Measurements from ENCODE around the gene ZNF606. TPM values are rescaled to one million over a fixed set of nuclear protein-coding genes. Genes with fewer than 3 reads are reported as not detected.
"Not testable (repeated sequence)": the region's sequence is repeated elsewhere in the genome, so short reads cannot be mapped to it uniquely, and the experiment has no call there.

ZNF606 gene
- total RNA-seq, 1 experiment from 2014 or later, result not detected

DNA sequence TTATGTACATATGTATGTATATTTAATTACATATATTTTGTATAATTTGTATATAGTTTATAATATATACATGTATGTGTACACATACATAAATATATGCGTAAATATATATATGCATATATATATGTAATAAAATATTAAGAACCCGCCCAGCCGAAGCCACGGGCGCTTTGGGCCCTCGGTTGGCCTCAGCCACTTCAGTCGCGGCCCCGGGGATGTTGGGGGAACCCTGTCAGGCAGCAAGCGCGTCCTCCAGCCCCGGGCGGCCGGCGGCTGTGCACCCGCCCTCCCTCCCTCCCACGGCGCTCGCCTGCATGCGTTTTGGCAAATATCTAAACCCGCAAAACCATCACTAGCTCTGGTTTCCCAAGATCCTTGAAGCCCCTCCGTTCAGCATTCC, 7.9 kb upstream of the ZNF606 start:
- DNase-seq (ENCODE audit: low spot score), result no peak

DNA sequence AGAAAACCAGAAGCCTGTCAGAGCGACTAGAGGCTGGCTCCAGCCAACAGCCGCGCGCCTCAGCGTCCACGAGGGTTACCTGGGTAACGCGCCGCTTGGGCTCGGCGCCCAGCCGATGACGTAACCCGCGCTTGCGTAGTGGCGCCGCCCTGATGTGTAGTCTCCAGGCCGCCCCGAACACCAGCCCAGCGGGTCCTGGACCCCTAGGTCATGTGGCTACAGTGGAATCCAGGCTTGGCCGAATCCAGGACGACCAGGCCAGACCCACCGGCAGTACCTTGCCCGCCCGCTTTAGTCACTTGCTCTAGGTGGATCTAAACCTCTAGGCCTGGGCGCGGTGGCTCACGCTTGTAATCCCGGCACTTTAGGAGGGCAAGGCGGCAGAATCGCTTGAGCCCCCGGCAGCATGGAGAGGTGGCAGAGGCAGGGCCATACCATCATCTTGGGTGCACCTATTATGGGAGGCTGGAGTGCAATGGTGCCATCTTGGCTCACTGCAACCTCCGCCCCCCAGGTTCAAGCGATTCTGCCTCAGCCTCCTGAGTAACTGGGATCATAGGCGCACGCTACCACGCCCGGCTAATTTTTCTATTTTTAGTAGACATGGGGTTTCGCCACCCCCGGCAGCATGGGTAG, 7.2 kb upstream of the ZNF606 start:
- DNase-seq (ENCODE audit: low spot score), result no peak

DNA sequence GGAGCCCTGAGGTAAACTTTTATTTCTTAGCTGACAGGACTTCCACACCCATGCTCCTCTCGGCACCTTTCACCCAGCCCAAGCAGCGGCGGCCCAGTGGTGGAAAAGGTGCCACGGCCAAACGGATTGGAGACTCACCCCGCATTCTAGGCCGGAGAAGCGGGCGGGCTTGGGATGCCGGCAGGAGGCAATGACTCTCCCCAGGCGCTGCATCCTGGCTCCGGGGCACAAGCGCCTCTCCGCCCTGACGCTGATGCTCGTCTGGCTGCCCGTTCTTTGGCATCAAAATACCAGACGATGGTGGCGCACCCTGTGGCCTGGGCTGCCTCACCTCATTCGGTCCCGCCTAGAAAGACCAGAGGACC, 6.7 kb upstream of the ZNF606 start:
- no peak for DNase-seq (ENCODE audit: low spot score)

DNA sequence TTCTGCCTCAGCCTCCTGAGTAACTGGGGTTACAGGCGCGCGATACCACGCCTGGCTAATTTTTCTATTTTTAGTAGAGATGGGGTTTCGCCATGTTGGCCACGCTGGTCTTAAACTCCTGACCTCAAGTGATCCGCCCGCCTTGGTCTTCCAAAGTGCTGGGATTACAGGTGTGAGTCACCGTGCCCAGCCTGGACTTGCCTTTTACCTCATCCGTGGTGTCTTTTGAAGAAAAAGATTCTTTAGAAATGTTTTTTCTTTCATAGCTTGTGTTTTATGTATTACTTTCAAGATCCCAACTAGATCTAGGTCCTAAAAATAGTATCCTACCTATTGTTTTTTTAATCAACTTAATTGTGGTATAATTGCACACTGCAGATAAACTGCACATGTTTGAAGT, 6.3 kb upstream of the ZNF606 start:
- DNase-seq (ENCODE audit: low spot score), result not testable (repeated sequence)

DNA sequence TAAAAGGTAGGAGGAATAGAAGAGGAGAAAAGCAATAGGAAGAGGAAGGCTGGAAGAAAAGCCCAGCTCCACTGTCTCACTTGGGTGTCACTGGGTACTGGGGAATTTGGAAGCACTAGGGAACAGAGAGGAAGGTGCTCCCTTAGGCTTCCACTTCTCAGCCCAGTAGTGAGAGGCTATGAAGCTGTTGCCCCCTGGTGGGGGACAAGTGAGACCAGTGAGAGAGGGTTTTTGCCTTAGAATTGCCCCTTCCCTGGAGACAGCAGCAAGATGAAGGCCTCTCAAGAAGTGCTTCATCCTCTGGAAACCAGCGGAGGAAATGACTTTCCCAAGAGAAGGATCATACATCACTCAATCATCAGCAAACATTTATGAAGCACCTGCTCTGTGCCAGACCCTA, 4.7 kb upstream of the ZNF606 start:
- DNase-seq (ENCODE audit: low spot score), result no peak

DNA sequence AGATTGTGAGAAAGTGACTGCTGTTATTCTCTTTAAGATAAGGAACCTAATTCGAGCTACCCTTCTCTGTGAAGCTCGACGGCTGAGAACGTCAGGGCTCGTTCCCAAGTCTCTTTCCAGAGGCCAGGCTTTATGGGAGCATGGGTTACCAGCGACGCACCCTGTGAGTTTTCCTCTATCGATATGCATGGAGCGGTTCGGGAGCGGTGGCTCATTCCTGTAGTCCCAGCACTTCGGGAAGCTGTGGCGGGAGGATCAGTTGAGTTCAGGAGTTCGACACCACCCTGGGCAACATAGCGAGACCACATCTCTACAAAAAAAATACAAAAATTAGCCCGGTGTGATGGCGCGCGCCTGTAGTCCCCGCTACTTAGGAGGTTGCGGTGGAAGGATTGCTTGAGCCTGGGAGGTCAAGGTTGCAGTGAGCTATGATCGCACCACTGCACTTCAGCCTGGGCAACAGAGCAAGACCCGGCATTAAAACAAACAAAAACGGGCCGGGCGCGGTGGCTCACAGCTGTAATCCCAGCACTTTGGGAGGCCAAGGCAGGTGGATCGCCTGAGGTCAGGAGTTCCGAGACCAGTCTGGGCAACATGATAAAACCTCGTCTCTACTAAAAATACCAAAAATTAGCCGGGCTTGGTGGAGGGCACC, 681 bp upstream of the ZNF606 start:
- DNase-seq (ENCODE audit: low spot score), result no peak

DNA sequence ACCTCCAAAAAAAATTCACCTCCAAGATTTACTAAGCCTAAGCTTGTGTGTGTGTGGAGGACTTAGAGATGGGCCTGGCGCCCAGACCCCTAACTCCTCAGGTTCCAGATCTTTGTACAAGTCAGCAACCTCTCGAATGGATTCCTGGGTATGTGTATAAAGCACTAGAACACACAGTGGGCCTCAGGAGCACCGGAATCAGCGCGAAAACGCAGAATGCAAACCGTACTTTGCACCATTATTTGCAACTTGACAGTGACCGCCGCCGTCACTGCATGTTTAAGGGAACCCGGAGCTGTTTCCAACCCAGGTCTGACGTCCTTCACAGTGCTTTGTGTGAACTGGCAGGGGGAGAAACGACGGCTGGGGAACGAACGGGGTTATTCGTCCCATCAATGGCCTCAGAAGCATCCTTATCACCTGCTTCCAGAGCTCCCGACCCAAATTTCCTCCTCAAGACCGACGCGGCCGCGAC, 688 bp downstream of the ZNF606 start:
- no peak for DNase-seq (ENCODE audit: low spot score)

DNA sequence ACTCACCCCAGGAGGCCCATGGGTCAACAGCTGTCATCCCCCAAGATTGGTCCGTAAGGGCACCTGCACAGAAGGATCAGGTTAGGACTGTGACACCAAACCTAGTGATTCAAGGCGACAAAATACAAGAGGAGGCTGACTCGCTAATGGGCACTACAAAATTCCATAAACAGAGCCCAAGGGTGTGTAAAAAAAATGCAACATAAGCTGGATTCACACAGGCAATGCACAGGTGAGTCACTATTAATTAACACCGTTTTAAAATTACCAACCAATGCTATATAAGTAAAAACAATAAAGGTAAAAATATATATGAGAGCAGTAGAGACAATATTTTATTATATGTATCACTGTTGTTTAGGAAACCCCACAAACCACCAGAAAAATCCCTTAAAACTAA, 1.9 kb downstream of the ZNF606 start:
- no peak for DNase-seq (ENCODE audit: low spot score)

DNA sequence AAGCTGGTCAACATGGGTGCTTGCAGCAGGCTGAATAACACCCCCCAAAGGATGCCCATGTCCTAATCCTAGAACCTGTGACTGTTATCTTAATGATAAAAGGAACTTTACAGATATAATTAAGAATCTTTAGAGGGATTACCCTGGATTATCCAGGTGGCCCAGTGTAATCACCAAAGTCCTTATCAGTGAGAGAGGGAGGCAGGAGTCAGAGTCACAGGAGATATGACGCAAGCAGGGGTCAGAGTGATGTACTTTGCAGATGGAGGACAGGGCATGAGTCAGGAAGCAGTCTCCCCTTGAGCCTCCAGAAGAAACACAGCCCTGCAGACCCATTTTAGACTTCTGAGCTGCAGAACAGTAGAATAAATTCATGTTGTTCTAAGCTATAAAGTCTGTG, 9.8 kb downstream of the ZNF606 start:
- no peak for DNase-seq (ENCODE audit: low spot score)

DNA sequence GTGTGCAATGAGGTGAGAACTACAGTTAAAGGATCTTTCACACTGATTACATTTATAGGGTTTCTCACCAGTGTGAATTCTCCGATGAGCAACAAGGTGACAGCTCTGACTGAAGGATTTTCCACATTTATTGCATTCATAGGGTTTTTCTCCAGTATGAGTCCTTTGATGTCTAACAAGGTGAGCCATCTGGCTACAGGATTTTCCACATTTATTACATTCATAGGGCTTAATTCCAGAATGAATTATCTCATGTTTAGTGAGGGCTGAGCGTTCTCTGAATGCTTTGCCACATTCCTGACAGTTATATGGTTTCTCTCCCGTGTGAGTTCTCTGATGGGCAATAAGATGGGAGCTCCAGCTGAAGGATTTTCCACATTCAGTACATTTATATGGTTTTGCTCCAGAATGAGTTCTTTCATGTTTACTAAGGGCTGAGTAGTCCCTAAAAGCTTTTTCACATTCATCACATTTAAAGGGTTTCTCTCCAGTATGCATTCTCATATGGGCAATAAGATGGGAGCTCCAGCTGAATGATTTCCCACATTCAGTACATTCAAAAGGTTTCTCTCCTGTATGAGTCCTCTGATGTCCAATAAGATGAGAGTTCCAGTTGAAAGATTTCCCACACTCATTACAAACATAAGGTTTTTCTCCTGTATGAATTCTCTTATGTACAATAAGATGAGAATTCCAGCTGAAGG, 23.9 kb downstream of the ZNF606 start:
- DNase-seq (ENCODE audit: low spot score), result no peak

DNA sequence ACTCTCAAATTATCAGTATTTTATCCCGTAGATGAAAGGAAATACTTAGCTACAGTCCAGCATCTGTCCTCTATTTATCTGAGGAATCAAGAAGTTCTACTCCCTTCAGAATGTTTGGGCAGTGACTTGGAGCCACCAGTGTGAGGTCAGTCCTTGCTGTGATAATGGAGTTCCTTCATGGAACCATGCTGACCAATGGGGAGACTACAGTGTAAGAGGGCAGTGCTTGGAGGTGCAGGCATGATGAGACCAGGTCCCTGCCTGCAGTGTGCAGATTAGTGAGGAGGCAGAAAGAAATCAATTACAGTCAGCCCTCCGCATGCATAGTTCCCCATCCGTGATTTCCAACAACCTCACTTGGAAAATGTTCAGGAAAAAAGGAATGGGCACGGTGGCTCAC, 28.2 kb downstream of the ZNF606 start, which contains the start of gene C19orf18:
TSS of gene C19orf18 (minus strand) at position 101 of the 400 bp plus-strand sequence. CDS start 102 bp downstream, outside the sequence.
- DNase-seq (ENCODE audit: low spot score), result no peak

DNA sequence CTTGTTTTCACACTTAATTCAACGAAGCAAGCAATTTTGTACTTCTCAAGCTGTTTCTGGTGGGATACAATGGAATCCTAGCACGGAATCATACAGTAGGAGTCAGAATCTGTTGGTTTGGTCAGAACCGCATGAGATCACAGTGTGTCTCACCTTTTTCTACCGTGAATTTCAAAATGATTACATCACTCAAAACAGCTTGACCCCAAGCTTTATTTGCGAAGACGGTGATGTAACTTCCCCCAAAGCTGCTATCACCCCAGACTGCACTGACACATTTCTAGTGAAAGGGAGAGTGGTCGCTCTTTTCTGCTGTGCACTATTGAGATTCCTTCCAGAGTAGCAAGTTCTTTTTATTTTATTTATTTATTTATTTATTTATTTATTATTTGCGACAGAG, 37.9 kb downstream of the ZNF606 start:
- DNase-seq (ENCODE audit: low spot score), result no peak

DNA sequence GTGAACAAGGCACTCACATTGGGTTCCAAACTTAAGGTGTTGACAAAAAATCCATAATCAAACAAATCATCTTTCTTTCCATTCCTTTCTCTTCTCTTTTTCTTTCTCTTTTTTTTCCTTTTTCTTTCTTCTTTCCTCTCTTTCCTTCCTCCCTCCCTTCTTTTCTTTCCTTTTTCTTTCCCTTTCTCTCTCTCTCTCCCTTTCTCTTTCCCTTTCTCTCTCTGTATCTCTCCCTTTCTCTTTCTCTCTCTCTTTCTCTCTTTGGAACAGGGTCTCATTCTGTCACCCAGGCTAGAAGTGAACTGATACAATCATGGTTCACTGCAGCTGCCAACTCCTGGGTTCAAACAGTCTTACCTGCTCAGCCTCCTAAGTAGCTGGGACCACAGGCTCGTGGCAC, 40.8 kb downstream of the ZNF606 start:
- DNase-seq (ENCODE audit: low spot score), result no peak

DNA sequence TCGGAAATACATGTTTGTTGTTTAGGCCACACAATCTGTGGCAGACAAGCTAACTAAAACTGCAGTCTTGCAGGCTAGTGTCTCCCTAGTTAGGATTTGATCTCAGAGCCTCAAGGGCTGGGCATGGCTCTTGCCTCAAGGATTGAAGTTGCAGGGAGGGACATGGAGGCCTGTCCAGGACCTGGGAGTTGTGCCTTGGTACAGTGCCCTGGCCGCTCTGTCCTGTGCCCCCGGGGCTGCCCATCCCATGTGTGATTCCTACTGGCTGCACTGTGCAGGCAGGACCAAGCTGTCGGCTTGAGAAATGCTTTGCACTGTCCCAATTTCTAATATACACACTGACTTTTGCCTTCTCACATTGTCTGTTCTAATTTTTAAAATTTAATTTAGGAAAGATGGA, 47.6 kb downstream of the ZNF606 start:
- no peak for DNase-seq (ENCODE audit: low spot score)

DNA sequence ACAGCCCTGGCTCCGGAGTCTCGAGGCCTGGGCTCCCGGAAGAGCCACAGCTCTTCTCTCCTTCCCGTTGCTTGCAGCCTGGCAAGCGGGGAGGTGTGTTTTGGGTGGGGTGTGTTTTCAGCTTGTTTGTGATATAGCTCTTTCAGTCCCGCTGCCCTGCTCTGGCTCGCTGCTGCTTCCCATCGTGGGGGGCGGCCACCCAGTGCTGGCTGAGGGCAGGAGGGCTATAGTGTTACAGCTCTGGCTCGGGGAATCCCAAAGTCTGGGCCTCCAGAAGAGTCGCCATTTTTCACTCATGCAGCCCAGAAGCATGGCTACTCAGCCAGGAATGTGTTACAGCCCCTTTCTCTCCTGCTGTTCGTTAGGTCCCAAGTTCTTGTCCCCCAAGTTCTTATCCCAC, 52.9 kb downstream of the ZNF606 start:
- no peak for DNase-seq (ENCODE audit: low spot score)

DNA sequence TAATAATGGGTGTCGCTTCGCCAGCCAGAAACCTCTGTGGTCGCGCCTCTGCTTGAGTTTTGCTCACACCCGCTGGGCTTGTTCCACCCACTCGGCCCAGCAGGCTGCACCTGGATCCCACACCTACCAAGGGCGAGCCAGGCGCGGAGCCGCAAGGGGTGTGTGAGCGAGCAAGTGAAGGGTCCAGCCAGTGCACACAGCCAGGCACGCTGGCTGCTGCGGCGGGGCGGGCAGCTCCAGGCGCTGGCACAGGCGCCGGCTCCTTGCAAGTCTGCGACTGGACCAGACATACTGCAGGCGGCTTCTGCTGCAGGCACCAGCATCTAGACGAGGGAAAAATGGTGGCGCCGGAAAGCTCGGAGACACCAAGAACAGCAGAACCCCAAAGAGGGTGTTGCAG, 53.3 kb downstream of the ZNF606 start:
- no peak for DNase-seq (ENCODE audit: low spot score)

DNA sequence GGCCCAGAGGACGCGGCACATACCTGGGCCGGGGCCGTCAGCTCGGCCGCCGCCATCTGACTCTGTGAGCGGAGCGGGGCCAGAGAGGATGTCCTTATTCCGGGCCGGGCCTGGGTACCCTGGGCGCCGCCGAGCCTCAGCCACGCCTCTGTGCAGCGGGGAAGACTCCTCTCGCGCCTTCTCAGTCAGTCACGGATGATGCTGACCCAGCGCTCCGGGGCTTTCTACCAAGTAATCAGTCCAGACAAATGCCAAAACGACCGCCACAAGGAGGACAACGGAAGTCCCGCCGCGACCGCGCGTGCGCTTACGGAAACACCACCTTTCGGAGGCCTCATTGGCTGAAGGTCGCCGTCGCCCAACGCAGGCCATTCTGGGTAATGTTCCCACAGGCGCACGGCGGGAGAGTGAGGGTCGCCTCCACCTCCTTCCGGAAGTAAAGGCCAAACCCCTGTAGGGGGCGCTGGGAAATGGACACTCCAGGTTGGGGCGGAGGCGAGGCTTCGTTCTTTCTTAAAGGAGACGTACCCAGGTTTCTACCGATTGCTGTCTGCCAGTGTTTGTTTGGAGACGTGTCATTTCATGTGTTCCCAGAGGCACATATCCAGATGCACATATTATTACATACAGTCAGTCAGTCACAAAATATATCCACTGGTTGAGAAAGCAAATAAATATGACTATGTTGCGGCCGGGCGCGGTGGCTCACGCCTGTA, 55.0 kb downstream of the ZNF606 start, which contains the start of gene ZNF256:
TSS of gene ZNF256 (minus strand) at position 288 of the 716 bp plus-strand sequence. CDS start at position 56, 232 bp downstream.
- peak; percentile 82 for DNase-seq (ENCODE audit: low spot score)

DNA sequence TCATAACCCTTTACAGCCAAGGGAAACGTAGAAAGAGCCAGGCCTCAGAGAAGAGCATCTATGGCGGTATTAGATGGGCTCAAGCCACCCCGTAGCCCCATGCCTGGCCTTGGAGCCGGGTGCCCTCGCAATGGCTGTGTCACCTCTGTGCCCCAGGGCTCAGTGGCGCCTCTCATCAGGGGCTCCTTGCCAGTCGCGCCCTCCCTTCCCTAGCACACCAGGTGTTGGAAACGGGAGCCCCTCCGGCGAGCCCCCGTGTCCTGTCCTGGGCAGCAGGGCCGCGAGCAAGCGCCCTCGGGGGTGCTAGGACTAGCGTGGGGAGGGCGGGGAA, 55.6 kb downstream of the ZNF606 start:
- no peak for DNase-seq (ENCODE audit: low spot score)

DNA sequence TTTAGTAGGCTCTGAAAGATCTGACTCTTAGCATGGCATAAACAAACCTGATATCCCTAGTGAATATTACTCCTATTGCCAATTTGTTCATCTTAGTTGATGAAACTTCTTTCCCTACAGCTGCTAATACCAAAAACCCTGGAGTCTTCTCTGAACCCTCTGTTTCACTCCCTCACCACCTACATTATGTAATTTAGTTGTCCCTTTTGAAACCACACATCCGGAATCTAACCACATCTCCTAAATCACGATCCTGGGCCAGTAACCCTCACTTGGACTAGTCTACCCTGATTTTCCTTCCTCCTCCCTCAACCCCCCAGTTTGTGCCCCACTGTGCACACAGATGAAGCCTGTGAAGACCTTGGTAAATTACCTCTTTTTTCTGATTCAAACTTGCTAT, 56.3 kb downstream of the ZNF606 start:
- no peak for DNase-seq (ENCODE audit: low spot score)

DNA sequence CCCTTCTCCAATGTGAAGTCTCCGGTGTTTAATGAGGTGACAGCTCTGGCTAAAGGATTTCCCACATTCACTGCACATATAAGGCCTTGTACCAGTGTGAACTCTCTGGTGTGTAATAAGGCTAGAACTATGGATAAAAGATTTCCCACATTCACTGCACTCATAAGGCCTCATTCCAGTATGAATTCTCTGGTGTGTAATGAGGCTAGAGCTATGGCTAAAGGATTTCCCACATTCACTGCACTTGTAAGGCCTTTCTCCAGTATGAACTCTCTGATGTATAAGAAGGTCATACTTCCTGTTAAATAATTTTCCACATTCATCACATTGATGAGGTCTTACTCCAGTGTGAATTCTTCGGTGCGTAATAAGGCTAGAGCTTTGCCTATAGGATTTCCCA, 61.0 kb downstream of the ZNF606 start:
- DNase-seq (ENCODE audit: low spot score), result no peak

DNA sequence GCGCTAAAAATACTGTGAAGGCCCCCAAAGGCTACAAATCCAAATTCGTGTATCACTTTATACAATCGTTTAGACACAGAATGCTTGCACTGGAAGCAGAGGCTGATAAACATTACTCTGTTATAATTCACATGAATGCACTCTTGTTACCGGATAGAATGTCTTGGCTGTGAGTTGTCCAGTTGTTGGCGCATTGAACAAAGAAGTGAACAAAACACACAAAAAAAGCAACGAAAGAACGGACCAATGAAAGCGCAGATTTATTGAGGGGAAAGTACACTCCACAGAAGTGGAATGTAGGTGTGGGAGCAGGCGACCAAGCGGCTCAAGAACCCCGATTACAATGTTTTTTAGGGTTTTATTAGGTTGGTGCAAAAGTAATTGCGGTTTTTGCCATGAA, 66.9 kb downstream of the ZNF606 start:
- DNase-seq (ENCODE audit: low spot score), result no peak

Measured in A172 (cell line).